HepG2 (cell line): ENCODE results near the gene DAAM2. TPM values are rescaled to one million over a fixed set of nuclear protein-coding genes. Genes with fewer than 3 reads are reported as not detected.

ENCODE experiments used
- ATAC-seq: fragments of 200-7000 bp; cut with Tn5 transposase; 3 replicates; pipeline ENCODE4 v1.9.1; 2020; ENCODE audit warnings: mild to moderate bottlenecking, moderate library complexity
- BruUV-seq: library from RNA; stranded (reverse); fragments of 400-500 nt; replicated peaks from 2 replicates; lab custom pipeline; 2021; lab: Mats Ljungman, UMichigan
- CTCF ChIA-PET: fragments of 300-600 bp; formaldehyde crosslinking; extraction: SDS; loops from one replicate; lab custom pipeline; 2021; ENCODE audit warnings: low total read pairs, inconsistent platforms, low intra/inter-chr PET ratio; lab: Yijun Ruan, JAX
- POLR2A ChIA-PET: fragments of 350-600 bp; sonication (Branson Sonifier 250); formaldehyde crosslinking; loops from one replicate; lab custom pipeline; 2020; ENCODE audit warnings: antibody characterized with exemption, inconsistent platforms; lab: Yijun Ruan, JAX
- DNase-seq: peaks from one replicate; pipeline ENCODE4 v3.0.0-alpha.2; 2015; ENCODE audit warnings: low spot score
- FAIRE-seq: peaks from 3 replicates; lab custom pipeline; 2011; peaks lifted over from hg19 to GRCh38; lab: Jason Lieb, UNC
- H2AFZ ChIP-seq: one replicate; pipeline ENCODE4 v1.6.1; 2011; ENCODE audit warnings: low read length, inconsistent platforms
- H3K27ac ChIP-seq: fragments of 300-600 bp; 3 replicates; pipeline ENCODE4 v1.8.0; 2011; ENCODE audit warnings: mixed run types, mild to moderate bottlenecking, mixed read lengths, low read length, inconsistent platforms; ENCODE audit not compliant: insufficient read depth; ENCODE audit errors: extremely low read length
- H3K27me3 ChIP-seq, 2 experiments: fragments of 200-600 bp in 1 of 2; 2 replicates in 1 of 2; 3 replicates in 1 of 2; pipeline versions ENCODE4 v1.6.0 to v1.8.0; 2011; ENCODE audit warnings: low read length in 2 of 2, mild to moderate bottlenecking in 2 of 2, moderate library complexity in 2 of 2, inconsistent platforms in 1 of 2; ENCODE audit not compliant: insufficient read depth in 2 of 2, control insufficient read depth in 1 of 2
- H3K36me3 ChIP-seq, 2 experiments: fragments of 200-600 bp in 1 of 2; replicated peaks in 1 of 2; 2 replicates in 1 of 2; 3 replicates in 1 of 2; pipeline versions ENCODE4 v1.5.1 to v1.8.0; 2011; ENCODE audit warnings: low read length in 2 of 2, inconsistent platforms in 1 of 2; ENCODE audit not compliant: insufficient read depth in 2 of 2, control insufficient read depth in 1 of 2
- H3K4me1 ChIP-seq: 2 replicates; pipeline ENCODE4 v1.5.1; 2012; ENCODE audit warnings: low read length, inconsistent platforms; ENCODE audit not compliant: insufficient read depth
- H3K4me2 ChIP-seq: 2 replicates; pipeline ENCODE4 v1.6.0; 2011; ENCODE audit warnings: low read depth, low read length, inconsistent platforms
- H3K4me3 ChIP-seq, 3 experiments: fragments of 200-600 bp in 1 of 3; sonication (generic), shearing (Covaris generic) in 1 of 3; replicated peaks in 1 of 3; 2 replicates each; pipeline ENCODE4 v1.5.1; 2011 to 2016; ENCODE audit warnings: low read length in 3 of 3, inconsistent platforms in 2 of 3, low read depth in 2 of 3, mild to moderate bottlenecking in 2 of 3, control low read depth in 1 of 3, mixed read lengths in 1 of 3; ENCODE audit not compliant: insufficient read depth in 1 of 3
- H3K79me2 ChIP-seq: one replicate; pipeline ENCODE4 v1.6.1; 2011; ENCODE audit warnings: low read length, inconsistent platforms; ENCODE audit not compliant: insufficient read depth
- H3K9ac ChIP-seq: 2 replicates; pipeline ENCODE4 v1.6.0; 2011; ENCODE audit warnings: mild to moderate bottlenecking, low read depth, low read length, inconsistent platforms; ENCODE audit not compliant: insufficient read depth
- H3K9me3 ChIP-seq: 2 replicates; pipeline ENCODE4 v1.5.1; 2012; ENCODE audit warnings: mild to moderate bottlenecking, low read length
- H4K20me1 ChIP-seq: 2 replicates; pipeline ENCODE4 v1.6.0; 2011; ENCODE audit warnings: inconsistent platforms, mild to moderate bottlenecking, low read length, moderate library complexity; ENCODE audit not compliant: insufficient read depth
- CSRNP1 ChIP-seq: sonication (generic); formaldehyde crosslinking; IDR thresholded peaks from 2 replicates; pipeline ENCODE4 v1.8.1; 2023; ENCODE audit warnings: mild to moderate bottlenecking, missing genetic modification reagents
- MIER3 ChIP-seq: IDR thresholded peaks from 2 replicates; pipeline ENCODE4 v1.6.1; 2016; ENCODE audit warnings: missing compliant biosample characterization, borderline replicate concordance
- NFIC ChIP-seq: IDR thresholded peaks from 2 replicates; pipeline ENCODE4 v1.6.1; 2012; ENCODE audit warnings: mild to moderate bottlenecking, low read length, inconsistent platforms
- NKX3-1 ChIP-seq: sonication (generic); formaldehyde crosslinking; IDR thresholded peaks from 2 replicates; pipeline ENCODE4 v1.5.0; 2020; ENCODE audit warnings: missing genetic modification reagents
- SMARCC2 ChIP-seq: fragments of 450-650 bp; IDR thresholded peaks from 2 replicates; pipeline ENCODE4 v1.6.1; 2017; ENCODE audit warnings: antibody characterized with exemption, mild to moderate bottlenecking
- SNAPC4 ChIP-seq: sonication (generic); formaldehyde crosslinking; IDR thresholded peaks from 2 replicates; pipeline ENCODE4 v1.4.0; 2020; ENCODE audit warnings: mild to moderate bottlenecking, missing genetic modification reagents
- SP140L ChIP-seq: sonication (generic); formaldehyde crosslinking; IDR thresholded peaks from 2 replicates; pipeline ENCODE4 v1.4.0; 2020; ENCODE audit warnings: missing genetic modification reagents, borderline replicate concordance
- WIZ ChIP-seq: sonication (generic); formaldehyde crosslinking; IDR thresholded peaks from 2 replicates; pipeline ENCODE4 v1.5.1; 2020; ENCODE audit warnings: mild to moderate bottlenecking, missing genetic modification reagents
- ZFAT ChIP-seq: sonication (generic); formaldehyde crosslinking; conservative IDR thresholded peaks from 2 replicates; pipeline ENCODE4 v1.8.1; 2023; ENCODE audit warnings: missing genetic modification reagents, inconsistent platforms
- ZNF292 ChIP-seq: sonication (generic); formaldehyde crosslinking; IDR thresholded peaks from 2 replicates; pipeline ENCODE4 v1.8.1; 2022; ENCODE audit warnings: mild to moderate bottlenecking, low read depth, missing genetic modification reagents, borderline replicate concordance
- ZNF644 ChIP-seq: IDR thresholded peaks from 2 replicates; pipeline ENCODE4 v1.6.1; 2016; ENCODE audit warnings: low read depth
- WGBS: methylation state at CpG from one replicate; pipeline ENCODE4 v1.1.6; 2017; ENCODE audit warnings: low lambda C conversion rate; 5-methylcytosine and 5-hydroxymethylcytosine counted together
- in situ Hi-C: cut with HindIII; loops from 2 replicates; pipeline ENCODE4 v1.10.0; 2017; ENCODE audit warnings: low pct_unique_long_range_greater_than_20kb; ENCODE audit not compliant: extremely low pct_ligation_motif_present
- intact Hi-C: fragments of 100-400 bp; cut with micrococcal nuclease; formaldehyde crosslinking; loops from one replicate; pipeline ENCODE4 v1.10.0; 2022; ENCODE audit not compliant: unreplicated experiment
- polyA plus RNA-seq, 8 experiments: library from polyadenylated mRNA; depleted of rRNA in 3 of 8; stranded (reverse) in 7 of 8; unstranded in 1 of 8; fragments of >200 nt; fragmentation: Illumina TruSeq in 4 of 8; extraction: Trizol in 4 of 8; gene quantifications; 2 replicates each; pipeline versions ENCODE4 v1.2.1 to v1.2.3, GENCODE V29; 2011 to 2016; ENCODE audit warnings: low read depth in 4 of 8, missing spikeins in 1 of 8, mixed read lengths in 1 of 8; ENCODE audit not compliant: insufficient read depth in 1 of 8
- total RNA-seq, 5 experiments: library from RNA; depleted of rRNA; stranded (reverse); fragments of >200 nt; fragmentation: Illumina TruSeq; extraction: Trizol; gene quantifications; 2 replicates each; pipeline ENCODE4 v1.2.3, GENCODE V29; 2016; ENCODE audit warnings: low read depth in 1 of 5
- TF ChIP-seq, protein P1 (sequence below): sonication (generic); formaldehyde crosslinking; IDR thresholded peaks from 2 replicates; pipeline ENCODE4 v1.8.1; 2023; ENCODE audit warnings: missing genetic modification reagents, mild to moderate bottlenecking, borderline replicate concordance

Gene DAAM2
- total and polyA plus RNA-seq, 2 of the 13 experiments (the other 11 are each of a cell fraction or from before 2014, with no cell fraction given): 0.01 TPM; not detected in 1

DNA sequence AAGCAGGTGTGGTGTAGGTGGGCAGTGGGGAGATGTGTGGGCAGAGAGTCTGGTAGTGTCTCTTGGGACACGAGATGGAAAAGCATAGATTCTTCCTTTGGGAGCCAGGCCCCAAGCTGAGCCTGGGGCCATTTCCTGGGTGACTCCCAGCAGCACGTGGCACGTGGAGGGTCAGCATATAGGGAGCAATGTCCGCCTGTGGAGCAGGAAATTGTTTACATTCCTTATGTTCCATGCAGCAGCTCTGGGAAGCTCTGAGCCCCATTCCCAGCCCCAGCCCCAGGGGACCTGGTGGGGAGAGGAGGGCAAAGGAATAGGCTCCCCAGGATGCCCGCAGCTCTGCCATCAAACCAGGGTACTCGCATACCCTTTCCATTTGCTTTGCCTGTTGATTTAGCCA lies 57.6 kb downstream of the DAAM2 start (continued):
- TF ChIP-seq SNAPC4 (CRISPR knock-in tag): no peak
- TF ChIP-seq ZNF644: peak; percentile 85; the same call in 1 of the 2 replicates
- TF ChIP-seq WIZ (CRISPR knock-in tag): peak; percentile 88; the same call in 1 of the 2 replicates

DNA sequence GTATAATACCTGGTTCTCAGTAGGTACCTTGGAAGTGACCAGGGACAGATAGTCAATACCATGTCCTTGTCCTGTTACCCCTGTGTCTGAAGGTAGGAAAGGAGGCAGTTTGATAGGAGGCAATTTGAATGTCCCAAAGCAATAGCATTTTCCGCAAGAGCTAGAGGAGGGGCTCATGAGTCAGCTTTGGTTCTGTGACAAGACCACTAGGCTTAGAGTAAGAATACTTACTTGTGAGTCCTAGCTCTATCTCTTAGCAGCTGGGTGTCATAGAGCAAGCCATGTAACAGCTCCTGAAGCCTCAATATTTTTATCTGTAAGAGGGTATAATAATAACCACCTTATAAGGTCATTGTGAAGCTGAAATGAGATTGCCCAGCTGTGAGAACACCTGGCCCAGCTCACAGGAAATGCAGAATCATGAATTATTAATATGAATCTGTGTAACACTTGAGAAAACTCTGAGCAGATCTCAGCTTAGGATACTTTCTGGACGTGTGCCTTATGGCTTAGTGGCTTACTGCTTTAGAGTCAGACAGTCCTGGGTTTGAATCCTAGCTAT lies 58.6 kb downstream of the DAAM2 start:
- Histone ChIP-seq H3K79me2 (no peaks in the 10 kb centered on the region), H3K27me3 (no peaks in the 10 kb centered on the region), H3K36me3 (no peaks in the 10 kb centered on the region), H2AFZ (no peak overlapping the region), H3K9me3 (no peaks in the 10 kb centered on the region), H3K4me1 (peaks cover 12% of the 10 kb centered on the region), H3K9ac (no peak overlapping the region), H3K4me2 (no peak overlapping the region), H3K4me3 (no peak overlapping the region), H3K27ac (no peak overlapping the region), H4K20me1 (no peaks in the 10 kb centered on the region)
- POLR2A ChIA-PET: no interaction called here
- in situ Hi-C loops (no loop called here), intact Hi-C loops (no loop called here)
- no peak for ATAC-seq
- BruUV-seq: no TSS peak
- DNase-seq: no peak
- CTCF ChIA-PET: no interaction called here
- no peak for FAIRE-seq
- WGBS: 13% methylated on average over 2 of the region's 2 CpGs
- TF ChIP-seq, protein P1, sequence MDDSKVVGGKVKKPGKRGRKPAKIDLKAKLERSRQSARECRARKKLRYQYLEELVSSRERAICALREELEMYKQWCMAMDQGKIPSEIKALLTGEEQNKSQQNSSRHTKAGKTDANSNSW (CRISPR knock-in tag): no peak
- TF ChIP-seq MIER3 (CRISPR knock-in tag): no peak
- no peak for TF ChIP-seq SMARCC2
- no peak for TF ChIP-seq NFIC
- TF ChIP-seq CSRNP1: no peak
- TF ChIP-seq ZFAT (CRISPR knock-in tag): no peak
- TF ChIP-seq SP140L (CRISPR knock-in tag): no peak
- no peak for TF ChIP-seq NKX3-1 (CRISPR knock-in tag)
- TF ChIP-seq ZNF292 (CRISPR knock-in tag): no peak
